ENCODE results near the gene CAMKK2.
A peak's percentile ranks its signal among the peaks of the same experiment; 100 is the strongest.
"Not testable (repeated sequence)": the region's sequence is repeated elsewhere in the genome, so short reads cannot be mapped to it uniquely, and the experiment has no call there.

The CAMKK2 gene

DNA sequence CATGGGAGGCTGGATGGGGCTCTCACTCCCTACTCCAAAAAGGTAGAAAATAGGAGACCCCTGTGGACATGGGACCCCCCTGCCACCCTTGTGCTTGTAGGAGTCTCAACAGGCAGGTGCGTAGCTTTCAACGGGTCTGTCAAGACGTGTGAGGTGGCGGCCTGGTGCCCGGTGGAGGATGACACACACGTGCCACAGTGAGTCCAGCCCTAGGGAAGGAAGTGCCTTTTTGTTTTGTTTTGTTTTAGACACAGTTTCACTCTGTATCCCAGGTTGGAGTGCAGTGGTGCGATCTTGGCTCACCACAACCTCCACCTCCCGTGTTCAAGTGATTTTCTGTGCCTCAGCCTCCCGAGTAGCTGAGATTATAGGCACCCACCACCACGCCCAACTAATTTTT lies 73.7 kb downstream of the CAMKK2 start:
- DNase-seq: no peak

DNA sequence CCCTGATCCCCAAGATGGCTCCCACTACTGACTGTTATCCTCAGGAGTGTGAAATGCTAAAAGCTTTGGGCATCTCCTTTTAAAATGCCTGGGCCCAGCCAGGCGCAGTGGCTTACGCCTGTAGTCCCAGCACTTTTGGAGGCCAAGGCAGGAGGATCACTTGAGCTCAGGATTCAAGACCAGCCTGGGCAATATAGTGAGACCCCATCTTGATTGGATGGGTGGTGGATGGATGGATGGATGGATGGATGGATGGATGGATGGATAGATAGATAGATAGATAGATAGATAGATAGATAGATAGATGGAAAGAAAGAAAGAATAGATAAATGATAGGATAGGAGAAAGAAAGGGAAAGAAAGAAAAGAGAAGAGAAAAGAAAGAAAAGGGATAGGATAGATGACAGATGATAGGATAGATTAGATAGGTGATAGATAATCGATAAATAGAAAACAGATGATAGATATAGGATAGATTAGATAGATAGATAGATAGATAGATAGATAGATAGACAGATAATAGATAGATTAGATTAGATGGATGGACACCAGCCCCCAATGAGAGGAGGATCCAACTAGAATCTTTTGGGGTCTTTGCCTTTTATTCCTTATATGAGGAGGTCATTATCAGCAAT lies 77.0 kb downstream of the CAMKK2 start:
- no peak for DNase-seq

- no peak for DNase-seq
These were observed 77.7 kb downstream of the CAMKK2 start for GRCh38 chr12:121218588-121219352.

GRCh38 chr12:121217761-121218160 lies 78.7 kb downstream of the CAMKK2 start:
- no peak for DNase-seq

DNA sequence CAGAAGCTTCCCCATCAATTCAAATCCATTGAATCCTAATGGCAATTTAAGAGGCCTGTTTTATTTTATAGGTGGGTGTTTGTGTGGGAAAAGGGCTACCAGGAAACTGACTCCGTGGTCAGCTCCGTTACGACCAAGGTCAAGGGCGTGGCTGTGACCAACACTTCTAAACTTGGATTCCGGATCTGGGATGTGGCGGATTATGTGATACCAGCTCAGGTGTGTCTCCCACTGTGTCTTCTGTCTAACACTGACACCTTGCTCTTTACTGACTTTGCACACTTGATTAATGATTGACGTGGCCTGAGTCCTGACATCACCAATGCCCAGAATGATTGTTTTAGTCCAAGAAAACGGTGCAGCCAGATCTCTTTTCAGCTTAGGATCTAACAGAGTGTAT lies 79.4 kb downstream of the CAMKK2 start:
- DNase-seq: no peak

GRCh38 chr12:121216102-121216501 lies 80.4 kb downstream of the CAMKK2 start:
- DNase-seq: no peak

- no peak for DNase-seq
These were observed 81.4 kb downstream of the CAMKK2 start for GRCh38 chr12:121214855-121215745.

DNA sequence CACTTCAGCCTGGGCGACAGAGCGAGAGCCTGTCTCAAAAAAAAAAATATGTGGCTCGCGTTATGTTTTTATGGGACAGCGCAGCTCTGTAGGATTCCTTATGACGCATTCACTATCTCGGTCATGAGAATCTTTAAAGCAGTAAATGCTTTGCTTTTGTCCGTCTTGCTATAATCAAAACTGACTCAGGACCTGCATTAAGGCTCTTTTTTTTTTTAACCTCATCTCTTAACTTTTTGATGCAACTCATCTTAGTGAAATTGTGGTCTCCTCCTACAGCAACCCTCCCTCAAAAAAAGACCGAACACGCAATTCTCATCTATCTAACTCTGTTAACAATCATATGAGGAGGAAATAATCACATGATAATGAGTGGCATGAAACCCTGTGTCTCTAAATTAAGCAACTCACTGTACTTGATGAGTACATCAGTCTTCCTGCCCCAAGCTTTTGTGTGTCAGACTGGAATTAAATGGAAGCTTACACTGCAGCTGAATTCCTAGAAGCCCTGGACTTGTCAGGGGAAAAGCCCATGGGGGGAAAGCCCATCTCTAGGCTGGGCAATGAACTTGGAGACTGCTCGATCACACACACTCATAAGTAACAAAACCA lies 82.2 kb downstream of the CAMKK2 start:
- peak; percentile 41 for DNase-seq

DNA sequence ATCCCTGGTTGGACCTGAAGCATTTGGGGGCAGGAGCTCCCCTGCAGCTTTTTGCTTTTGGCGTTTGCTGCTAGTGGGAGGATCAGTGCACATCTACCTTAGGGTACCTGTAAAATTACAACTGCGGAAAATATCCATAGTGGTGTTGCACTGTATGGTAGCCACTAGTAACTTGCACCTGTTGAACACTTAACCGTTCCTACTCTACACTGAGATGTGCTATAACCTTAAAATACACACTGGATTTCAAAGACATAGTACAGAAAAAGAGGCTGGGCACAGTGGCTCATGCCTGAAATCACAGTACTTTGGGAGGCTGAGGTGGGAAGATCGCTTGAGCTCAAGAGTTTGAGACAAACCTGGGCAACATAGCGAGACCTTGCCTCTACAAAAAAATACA lies 83.6 kb downstream of the CAMKK2 start:
- no peak for DNase-seq

DNA sequence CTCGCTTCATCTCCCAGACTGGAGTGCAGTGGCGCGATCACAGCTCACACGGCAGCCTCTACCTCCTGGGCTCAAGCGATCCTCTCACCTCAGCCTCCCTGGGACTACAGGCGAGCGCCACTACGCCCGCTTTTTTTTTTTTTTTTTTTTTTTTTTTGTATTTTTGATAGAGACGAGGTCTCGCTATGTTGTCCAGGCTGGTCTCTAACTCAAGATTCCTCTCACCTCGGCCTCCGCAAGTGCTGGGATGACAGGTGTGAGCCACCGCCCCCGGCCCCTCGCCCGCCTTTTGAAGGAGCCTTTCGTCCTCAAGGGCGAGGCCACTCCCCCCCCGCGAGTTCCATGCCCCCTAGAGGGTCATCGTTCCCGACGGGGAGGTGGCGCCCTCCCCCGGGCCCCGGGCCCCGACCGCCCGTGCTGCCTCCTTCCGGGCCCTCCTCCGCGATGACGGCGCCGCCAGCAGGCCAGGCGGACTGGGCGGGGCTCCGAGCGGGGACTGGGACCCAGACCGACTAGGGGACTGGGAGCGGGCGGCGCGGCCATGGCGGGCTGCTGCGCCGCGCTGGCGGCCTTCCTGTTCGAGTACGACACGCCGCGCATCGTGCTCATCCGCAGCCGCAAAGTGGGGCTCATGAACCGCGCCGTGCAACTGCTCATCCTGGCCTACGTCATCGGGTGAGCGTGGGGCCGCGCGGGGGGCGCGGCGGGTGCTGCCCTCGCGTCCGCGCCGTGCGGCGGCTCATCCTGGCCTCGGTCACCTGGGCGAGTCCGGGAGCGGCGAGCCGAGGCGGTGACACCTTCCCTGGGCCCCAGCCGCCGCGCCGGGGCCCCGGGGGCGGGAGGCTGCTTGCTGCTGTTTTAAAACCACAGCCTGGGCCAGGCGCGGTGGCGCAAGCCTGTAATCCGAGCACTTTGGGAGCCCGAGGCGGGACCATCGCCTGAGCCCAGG lies 86.6 kb downstream of the CAMKK2 start, which contains the start of gene P2RX4:
Gene P2RX4, plus strand, starts transcription at position 506 of the 949 bp plus-strand sequence. Its CDS starts 36 bp downstream, at position 542.
- peak; percentile 91 for DNase-seq

DNA sequence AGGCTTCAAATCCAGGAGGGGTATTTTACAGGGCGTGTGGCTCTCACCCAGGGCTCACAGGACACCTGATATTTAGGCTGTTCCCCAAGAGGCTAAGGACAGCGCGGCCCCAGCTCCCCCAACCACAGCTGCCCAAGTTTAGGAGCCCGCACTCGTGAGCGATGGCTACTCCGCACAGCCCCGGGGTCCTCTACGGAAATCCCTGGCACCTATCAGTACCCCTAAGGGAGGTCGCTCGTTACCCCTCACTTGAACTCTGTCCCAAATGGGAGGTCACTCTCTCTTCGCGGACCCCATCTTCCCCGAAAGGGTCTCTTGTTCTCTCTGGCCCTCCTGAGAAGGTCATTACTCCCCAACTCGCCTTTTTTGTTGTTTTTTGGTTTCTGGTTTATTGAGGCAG lies 87.3 kb downstream of the CAMKK2 start:
- no peak for DNase-seq

GRCh38 chr12:121208571-121208970 lies 87.9 kb downstream of the CAMKK2 start:
- not testable (repeated sequence) for DNase-seq

- no peak for DNase-seq
These were observed 91.0 kb downstream of the CAMKK2 start for GRCh38 chr12:121205491-121205890.

DNA sequence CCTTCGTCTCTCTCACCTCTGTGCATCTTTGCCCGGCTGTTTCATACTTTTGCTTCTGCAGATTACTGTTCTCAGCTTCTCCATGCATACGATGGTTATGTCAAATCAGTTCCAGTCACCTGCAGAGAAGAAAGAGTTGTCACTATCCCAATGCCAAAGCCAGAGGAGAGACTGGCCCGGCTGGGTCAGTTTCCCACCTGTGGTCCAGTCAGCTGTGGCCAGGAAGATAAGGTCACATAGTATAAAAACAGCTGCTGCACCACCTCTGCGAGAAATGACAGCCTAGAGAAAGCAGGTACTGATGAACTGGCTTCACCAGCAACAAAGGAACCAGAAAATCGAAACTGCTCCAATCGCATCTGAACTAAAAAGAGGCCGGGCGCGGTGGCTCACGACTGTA lies 93.0 kb downstream of the CAMKK2 start:
- no peak for DNase-seq

GRCh38 chr12:121202407-121203355 lies 93.8 kb downstream of the CAMKK2 start:
- no peak for DNase-seq

- DNase-seq: not testable (repeated sequence)
These were observed 95.4 kb downstream of the CAMKK2 start for GRCh38 chr12:121201140-121201539.

DNA sequence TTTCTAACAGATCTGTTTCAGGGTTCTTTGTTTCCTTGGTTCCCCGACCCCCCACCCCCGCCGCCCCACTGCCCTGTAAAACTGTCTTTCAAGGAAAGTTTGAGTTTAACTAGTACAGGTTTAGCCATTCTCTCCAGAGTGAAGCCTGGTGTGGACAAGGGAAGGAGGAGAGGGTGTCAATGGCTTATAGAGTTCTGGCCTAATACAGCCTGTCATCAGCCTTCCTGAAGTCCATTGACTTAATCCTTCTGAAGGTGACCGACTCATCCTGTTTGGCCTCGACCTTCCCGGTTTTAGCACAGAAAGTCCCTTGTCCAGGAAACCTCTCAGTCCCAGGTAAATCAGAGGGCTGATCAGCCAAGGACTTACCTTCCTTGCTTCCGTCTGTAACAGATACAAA lies 97.6 kb downstream of the CAMKK2 start:
- DNase-seq: no peak

GRCh38 chr12:121196902-121197301 lies 99.6 kb downstream of the CAMKK2 start:
- no peak for DNase-seq

DNA sequence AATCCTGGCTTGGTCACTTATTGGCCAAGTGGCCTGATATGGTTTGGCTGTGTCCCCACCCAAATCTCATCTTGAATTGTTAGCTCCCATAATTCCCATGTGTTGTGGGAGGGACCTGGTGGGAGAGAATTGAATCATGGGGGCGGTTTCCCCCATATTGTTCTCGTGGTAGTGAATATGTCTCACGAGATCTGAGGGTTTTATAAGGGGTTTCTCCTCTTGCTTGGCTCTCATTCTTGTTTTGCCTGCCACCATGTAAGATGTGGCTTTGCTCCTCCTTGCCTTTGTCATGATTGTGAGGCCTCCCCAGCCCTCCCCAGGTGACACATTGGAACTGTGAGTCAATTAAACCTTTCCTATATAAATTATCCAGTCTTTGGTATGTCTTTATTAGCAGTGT lies 105.4 kb downstream of the CAMKK2 start:
- no peak for DNase-seq

DNA sequence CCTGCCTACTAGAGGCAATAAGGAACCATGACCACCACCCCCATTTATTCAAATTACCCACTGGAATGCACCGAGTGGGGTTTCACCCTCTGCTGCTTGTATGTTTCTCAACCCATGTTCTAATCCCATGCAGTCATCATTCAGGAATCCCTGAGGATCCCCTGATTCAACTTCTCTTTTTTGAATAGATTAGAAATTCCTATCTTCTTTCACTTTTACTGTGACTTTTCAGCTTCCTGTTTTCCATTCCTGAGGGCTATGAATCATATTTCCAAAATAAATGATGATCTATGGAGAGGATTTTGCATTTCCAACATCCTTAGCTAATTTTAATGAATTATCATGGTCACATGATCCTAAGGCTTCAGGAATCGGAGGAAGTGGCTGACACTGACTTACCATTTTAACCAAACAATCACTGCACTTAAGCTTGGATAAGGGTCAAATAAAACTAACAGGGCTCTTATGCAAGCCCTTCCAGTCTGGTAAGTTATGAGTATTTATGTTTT lies 105.9 kb downstream of the CAMKK2 start:
- no peak for DNase-seq
